HepG2 (cell line): ENCODE measurements around the gene TTK. TPM values are rescaled to one million over a fixed set of nuclear protein-coding genes. Genes with fewer than 3 reads are reported as not detected.

Experiments used
- EED ChIP-seq: sonication (generic); formaldehyde crosslinking; IDR thresholded peaks from 2 replicates; pipeline ENCODE4 v1.5.0; 2020; ENCODE audit warnings: mild to moderate bottlenecking, missing genetic modification reagents
- HNF4A ChIP-seq: sonication (generic); formaldehyde crosslinking; IDR thresholded peaks from 2 replicates; pipeline ENCODE4 v1.4.0; 2020; ENCODE audit warnings: missing genetic modification reagents
- HOXA3 ChIP-seq: sonication (generic); formaldehyde crosslinking; IDR thresholded peaks from 2 replicates; pipeline ENCODE4 v1.5.0; 2020; ENCODE audit warnings: missing genetic modification reagents
- MBD4 ChIP-seq: IDR thresholded peaks from 2 replicates; pipeline ENCODE4 v1.6.1; 2012; ENCODE audit warnings: low read length, inconsistent platforms, borderline replicate concordance
- NFATC3 ChIP-seq: sonication (generic); formaldehyde crosslinking; IDR thresholded peaks from 2 replicates; pipeline ENCODE4 v1.5.1; 2020; ENCODE audit warnings: mild to moderate bottlenecking, missing genetic modification reagents
- NPAS2 ChIP-seq: sonication (generic); formaldehyde crosslinking; IDR thresholded peaks from 2 replicates; pipeline ENCODE4 v1.8.0; 2022; ENCODE audit warnings: mild to moderate bottlenecking, missing genetic modification reagents, borderline replicate concordance
- SOX13 ChIP-seq, 3 experiments: fragments of 450-650 bp in 1 of 3; sonication (generic) in 1 of 3; formaldehyde crosslinking in 1 of 3; IDR thresholded peaks in 2 of 3; conservative IDR thresholded peaks in 1 of 3; 2 replicates each; pipeline versions ENCODE4 v1.5.0 to v1.6.1; 2016 to 2020; ENCODE audit warnings: antibody characterized with exemption in 1 of 3, mild to moderate bottlenecking in 1 of 3, missing compliant biosample characterization in 1 of 3, missing genetic modification reagents in 1 of 3, moderate library complexity in 1 of 3
- TOE1 ChIP-seq: sonication (generic); formaldehyde crosslinking; IDR thresholded peaks from 2 replicates; pipeline ENCODE4 v1.4.0; 2020; ENCODE audit warnings: mild to moderate bottlenecking, missing genetic modification reagents
- ZNF468 ChIP-seq: sonication (generic); formaldehyde crosslinking; IDR thresholded peaks from 2 replicates; pipeline ENCODE4 v1.8.0; 2022; ENCODE audit warnings: mild to moderate bottlenecking, moderate library complexity, missing genetic modification reagents
- ZNF598 ChIP-seq: sonication (generic); formaldehyde crosslinking; IDR thresholded peaks from 2 replicates; pipeline ENCODE4 v1.5.1; 2020; ENCODE audit warnings: mild to moderate bottlenecking, missing genetic modification reagents, borderline replicate concordance
- ZNF605 ChIP-seq: sonication (generic); formaldehyde crosslinking; IDR thresholded peaks from 2 replicates; pipeline ENCODE4 v1.8.0; 2022; ENCODE audit warnings: mild to moderate bottlenecking, missing genetic modification reagents
- ZNF670 ChIP-seq: sonication (generic); formaldehyde crosslinking; IDR thresholded peaks from 2 replicates; pipeline ENCODE4 v1.8.0; 2022; ENCODE audit warnings: mild to moderate bottlenecking, missing genetic modification reagents, borderline replicate concordance
- polyA plus RNA-seq, 8 experiments: library from polyadenylated mRNA; depleted of rRNA in 3 of 8; stranded (reverse) in 7 of 8; unstranded in 1 of 8; fragments of >200 nt; fragmentation: Illumina TruSeq in 4 of 8; extraction: Trizol in 4 of 8; gene quantifications; 2 replicates each; pipeline versions ENCODE4 v1.2.1 to v1.2.3, GENCODE V29; 2011 to 2016; ENCODE audit warnings: low read depth in 4 of 8, missing spikeins in 1 of 8, mixed read lengths in 1 of 8; ENCODE audit not compliant: insufficient read depth in 1 of 8
- total RNA-seq, 5 experiments: library from RNA; depleted of rRNA; stranded (reverse); fragments of >200 nt; fragmentation: Illumina TruSeq; extraction: Trizol; gene quantifications; 2 replicates each; pipeline ENCODE4 v1.2.3, GENCODE V29; 2016; ENCODE audit warnings: low read depth in 1 of 5
- TF ChIP-seq, protein P1 (sequence below): sonication (generic); formaldehyde crosslinking; IDR thresholded peaks from 2 replicates; pipeline ENCODE4 v1.9.0; 2021; ENCODE audit warnings: mild to moderate bottlenecking, missing genetic modification reagents
- TF ChIP-seq, protein P2 (sequence below): sonication (generic); formaldehyde crosslinking; IDR thresholded peaks from 2 replicates; pipeline ENCODE4 v1.4.0; 2020; ENCODE audit warnings: missing genetic modification reagents
- TF ChIP-seq, protein P3 (sequence below): sonication (generic); formaldehyde crosslinking; IDR thresholded peaks from 2 replicates; pipeline ENCODE4 v1.4.0; 2020; ENCODE audit warnings: mild to moderate bottlenecking, missing genetic modification reagents, borderline replicate concordance

The TTK gene
- total and polyA plus RNA-seq, 2 of the 13 experiments (the other 11 are each of a cell fraction or from before 2014, with no cell fraction given) = 8.6 to 33.2 TPM

GRCh38 chr6:80004173-80005072 is at the start of gene TTK (continued):
- TF ChIP-seq, protein P1, sequence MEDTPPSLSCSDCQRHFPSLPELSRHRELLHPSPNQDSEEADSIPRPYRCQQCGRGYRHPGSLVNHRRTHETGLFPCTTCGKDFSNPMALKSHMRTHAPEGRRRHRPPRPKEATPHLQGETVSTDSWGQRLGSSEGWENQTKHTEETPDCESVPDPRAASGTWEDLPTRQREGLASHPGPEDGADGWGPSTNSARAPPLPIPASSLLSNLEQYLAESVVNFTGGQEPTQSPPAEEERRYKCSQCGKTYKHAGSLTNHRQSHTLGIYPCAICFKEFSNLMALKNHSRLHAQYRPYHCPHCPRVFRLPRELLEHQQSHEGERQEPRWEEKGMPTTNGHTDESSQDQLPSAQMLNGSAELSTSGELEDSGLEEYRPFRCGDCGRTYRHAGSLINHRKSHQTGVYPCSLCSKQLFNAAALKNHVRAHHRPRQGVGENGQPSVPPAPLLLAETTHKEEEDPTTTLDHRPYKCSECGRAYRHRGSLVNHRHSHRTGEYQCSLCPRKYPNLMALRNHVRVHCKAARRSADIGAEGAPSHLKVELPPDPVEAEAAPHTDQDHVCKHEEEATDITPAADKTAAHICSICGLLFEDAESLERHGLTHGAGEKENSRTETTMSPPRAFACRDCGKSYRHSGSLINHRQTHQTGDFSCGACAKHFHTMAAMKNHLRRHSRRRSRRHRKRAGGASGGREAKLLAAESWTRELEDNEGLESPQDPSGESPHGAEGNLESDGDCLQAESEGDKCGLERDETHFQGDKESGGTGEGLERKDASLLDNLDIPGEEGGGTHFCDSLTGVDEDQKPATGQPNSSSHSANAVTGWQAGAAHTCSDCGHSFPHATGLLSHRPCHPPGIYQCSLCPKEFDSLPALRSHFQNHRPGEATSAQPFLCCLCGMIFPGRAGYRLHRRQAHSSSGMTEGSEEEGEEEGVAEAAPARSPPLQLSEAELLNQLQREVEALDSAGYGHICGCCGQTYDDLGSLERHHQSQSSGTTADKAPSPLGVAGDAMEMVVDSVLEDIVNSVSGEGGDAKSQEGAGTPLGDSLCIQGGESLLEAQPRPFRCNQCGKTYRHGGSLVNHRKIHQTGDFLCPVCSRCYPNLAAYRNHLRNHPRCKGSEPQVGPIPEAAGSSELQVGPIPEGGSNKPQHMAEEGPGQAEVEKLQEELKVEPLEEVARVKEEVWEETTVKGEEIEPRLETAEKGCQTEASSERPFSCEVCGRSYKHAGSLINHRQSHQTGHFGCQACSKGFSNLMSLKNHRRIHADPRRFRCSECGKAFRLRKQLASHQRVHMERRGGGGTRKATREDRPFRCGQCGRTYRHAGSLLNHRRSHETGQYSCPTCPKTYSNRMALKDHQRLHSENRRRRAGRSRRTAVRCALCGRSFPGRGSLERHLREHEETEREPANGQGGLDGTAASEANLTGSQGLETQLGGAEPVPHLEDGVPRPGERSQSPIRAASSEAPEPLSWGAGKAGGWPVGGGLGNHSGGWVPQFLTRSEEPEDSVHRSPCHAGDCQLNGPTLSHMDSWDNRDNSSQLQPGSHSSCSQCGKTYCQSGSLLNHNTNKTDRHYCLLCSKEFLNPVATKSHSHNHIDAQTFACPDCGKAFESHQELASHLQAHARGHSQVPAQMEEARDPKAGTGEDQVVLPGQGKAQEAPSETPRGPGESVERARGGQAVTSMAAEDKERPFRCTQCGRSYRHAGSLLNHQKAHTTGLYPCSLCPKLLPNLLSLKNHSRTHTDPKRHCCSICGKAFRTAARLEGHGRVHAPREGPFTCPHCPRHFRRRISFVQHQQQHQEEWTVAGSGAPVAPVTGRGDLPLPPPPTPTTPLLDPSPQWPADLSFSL (CRISPR knock-in tag) = no peak
- TF ChIP-seq, protein P2, sequence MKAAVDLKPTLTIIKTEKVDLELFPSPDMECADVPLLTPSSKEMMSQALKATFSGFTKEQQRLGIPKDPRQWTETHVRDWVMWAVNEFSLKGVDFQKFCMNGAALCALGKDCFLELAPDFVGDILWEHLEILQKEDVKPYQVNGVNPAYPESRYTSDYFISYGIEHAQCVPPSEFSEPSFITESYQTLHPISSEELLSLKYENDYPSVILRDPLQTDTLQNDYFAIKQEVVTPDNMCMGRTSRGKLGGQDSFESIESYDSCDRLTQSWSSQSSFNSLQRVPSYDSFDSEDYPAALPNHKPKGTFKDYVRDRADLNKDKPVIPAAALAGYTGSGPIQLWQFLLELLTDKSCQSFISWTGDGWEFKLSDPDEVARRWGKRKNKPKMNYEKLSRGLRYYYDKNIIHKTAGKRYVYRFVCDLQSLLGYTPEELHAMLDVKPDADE (CRISPR knock-in tag) = no peak
- TF ChIP-seq EED (CRISPR knock-in tag) (no peak), ZNF598 (no peak), MBD4 (no peak), ZNF468 (no peak), TOE1 (CRISPR knock-in tag) (no peak), HNF4A (CRISPR knock-in tag) (no peak), NFATC3 (no peak), HOXA3 (CRISPR knock-in tag) (peak; percentile 48; the same call in 1 of the 2 replicates), SOX13 (IDR thresholded peaks at IDR 0.05) (no peak), SOX13 (CRISPR knock-in tag; conservative IDR thresholded peaks at IDR 0.05 in 1 of 2, IDR thresholded peaks at IDR 0.05 in 1 of 2) (no peak; a peak in 1 of 4 replicates), ZNF670 (CRISPR knock-in tag) (peak; percentile 72; the same call in 1 of the 2 replicates), ZNF605 (peak; percentile 42), NPAS2 (CRISPR knock-in tag) (no peak)
- TF ChIP-seq, protein P3, sequence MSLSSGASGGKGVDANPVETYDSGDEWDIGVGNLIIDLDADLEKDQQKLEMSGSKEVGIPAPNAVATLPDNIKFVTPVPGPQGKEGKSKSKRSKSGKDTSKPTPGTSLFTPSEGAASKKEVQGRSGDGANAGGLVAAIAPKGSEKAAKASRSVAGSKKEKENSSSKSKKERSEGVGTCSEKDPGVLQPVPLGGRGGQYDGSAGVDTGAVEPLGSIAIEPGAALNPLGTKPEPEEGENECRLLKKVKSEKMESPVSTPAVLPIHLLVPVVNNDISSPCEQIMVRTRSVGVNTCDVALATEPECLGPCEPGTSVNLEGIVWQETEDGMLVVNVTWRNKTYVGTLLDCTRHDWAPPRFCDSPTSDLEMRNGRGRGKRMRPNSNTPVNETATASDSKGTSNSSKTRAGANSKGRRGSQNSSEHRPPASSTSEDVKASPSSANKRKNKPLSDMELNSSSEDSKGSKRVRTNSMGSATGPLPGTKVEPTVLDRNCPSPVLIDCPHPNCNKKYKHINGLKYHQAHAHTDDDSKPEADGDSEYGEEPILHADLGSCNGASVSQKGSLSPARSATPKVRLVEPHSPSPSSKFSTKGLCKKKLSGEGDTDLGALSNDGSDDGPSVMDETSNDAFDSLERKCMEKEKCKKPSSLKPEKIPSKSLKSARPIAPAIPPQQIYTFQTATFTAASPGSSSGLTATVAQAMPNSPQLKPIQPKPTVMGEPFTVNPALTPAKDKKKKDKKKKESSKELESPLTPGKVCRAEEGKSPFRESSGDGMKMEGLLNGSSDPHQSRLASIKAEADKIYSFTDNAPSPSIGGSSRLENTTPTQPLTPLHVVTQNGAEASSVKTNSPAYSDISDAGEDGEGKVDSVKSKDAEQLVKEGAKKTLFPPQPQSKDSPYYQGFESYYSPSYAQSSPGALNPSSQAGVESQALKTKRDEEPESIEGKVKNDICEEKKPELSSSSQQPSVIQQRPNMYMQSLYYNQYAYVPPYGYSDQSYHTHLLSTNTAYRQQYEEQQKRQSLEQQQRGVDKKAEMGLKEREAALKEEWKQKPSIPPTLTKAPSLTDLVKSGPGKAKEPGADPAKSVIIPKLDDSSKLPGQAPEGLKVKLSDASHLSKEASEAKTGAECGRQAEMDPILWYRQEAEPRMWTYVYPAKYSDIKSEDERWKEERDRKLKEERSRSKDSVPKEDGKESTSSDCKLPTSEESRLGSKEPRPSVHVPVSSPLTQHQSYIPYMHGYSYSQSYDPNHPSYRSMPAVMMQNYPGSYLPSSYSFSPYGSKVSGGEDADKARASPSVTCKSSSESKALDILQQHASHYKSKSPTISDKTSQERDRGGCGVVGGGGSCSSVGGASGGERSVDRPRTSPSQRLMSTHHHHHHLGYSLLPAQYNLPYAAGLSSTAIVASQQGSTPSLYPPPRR (CRISPR knock-in tag) = no peak
